Hematopoietic multipotent progenitor cell treated with erythropoietin and hydrocortisone succinate and interleukin-3 and kit ligand, for 4 days (in vitro differentiated cells): ENCODE measurements around the gene RBBP7.

Experiments
- DNase-seq: peaks from one replicate; pipeline ENCODE4 v3.0.0-alpha.2; 2015

RBBP7 gene

DNA sequence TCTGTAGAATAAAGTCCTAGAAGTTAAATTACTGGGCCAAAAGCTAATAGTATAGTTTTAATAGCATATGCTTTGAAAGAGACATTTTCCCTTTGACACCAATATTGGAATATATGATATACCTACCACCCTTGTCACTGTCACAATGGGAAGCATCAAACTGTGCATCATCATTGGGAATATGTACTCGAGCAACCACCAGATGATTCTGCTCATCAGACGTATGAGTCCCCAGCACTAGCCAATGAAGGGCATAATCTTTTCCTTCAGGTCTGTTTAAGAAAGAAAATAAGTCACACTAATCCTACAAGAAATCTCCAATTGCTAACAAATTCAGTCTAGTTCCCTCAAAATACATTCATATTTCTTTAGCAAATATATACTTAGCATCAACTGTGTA lies 7.3 kb downstream of the RBBP7 start:
- DNase-seq: no peak

DNA sequence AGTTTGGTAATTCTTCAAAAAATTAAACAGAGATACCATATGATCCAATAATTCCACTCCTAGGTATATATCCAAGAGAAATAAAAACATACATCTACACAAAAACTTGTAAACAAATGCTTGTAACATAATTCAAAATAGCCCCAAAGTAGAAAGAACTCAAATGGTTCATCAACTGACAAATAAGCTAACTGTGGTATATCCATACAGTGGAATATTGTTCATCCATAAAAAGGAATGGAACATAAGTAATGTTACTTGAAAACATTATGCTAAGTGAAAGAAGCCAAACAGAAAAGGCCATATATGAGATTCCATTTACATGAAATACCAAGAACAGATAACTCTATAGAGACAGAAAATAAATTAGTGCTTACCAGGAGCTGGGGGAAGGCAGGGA lies 13.4 kb downstream of the RBBP7 start:
- no peak for DNase-seq

DNA sequence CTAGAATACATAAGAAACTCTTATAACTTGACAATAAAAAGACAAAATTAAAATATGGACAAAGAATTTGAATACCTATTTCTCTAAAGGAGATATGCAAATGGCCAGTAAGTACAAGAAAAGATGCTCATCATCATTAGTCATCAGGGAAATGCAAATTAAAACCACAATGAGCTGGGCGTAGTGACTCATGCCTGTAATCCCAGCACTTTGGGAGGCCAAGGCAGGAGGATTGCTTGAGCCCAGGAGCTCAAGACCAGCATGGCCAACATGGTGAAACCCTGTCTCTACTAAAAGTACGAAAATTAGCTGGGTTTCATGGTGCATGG lies 14.1 kb downstream of the RBBP7 start:
- peak; percentile 33 for DNase-seq

DNA sequence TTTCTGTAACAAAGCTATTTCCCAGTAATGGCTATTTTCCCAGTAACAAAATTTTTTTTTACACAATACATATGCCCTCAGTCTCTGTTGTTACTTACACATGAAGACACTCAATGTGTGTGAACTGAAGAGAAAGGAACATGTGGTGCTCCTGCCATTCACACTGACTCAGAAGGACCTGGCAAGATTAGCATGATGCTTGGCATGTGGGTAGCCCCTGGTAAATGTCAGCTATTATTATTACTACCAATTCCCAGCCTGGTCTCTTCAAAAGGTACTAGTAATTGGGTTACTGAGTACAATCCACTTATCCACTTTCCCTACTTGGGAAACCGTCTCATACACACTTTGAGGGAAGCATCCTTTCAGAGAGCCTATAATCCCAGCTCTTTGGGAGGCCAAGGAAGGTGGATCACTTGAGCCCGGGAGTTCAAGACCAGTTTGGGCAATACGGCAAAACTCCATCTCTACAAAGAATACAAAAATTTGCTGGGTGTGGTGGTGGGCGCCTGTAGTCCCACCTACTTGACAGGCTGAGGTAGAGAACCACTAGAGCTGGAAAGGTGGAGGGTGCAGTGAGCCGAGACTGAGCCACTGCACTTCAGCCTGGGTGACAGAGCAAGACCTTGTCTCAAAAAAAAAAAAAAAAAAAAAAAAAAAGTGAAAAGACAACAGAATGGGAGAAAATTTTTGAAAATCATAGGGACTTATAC lies 14.6 kb downstream of the RBBP7 start:
- DNase-seq: no peak

DNA sequence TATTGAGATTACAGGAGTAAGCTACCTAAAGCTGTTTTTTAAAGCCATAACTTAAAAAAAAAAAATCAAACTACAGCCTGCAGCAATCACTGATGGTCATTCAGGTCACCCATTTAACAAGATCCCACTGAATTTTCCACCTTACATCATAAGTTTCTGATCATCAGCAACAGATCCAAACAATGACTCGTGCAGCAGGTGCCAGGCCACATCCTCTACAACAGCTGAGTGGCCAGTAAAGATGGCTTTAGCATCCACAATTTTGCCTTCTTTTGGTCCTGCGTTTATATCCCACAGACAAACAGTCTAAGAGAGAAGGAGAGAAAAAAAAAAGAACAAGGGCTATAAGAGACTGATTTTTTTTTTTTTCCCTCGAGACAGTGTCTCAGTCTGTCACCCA lies 16.6 kb downstream of the RBBP7 start:
- no peak for DNase-seq

DNA sequence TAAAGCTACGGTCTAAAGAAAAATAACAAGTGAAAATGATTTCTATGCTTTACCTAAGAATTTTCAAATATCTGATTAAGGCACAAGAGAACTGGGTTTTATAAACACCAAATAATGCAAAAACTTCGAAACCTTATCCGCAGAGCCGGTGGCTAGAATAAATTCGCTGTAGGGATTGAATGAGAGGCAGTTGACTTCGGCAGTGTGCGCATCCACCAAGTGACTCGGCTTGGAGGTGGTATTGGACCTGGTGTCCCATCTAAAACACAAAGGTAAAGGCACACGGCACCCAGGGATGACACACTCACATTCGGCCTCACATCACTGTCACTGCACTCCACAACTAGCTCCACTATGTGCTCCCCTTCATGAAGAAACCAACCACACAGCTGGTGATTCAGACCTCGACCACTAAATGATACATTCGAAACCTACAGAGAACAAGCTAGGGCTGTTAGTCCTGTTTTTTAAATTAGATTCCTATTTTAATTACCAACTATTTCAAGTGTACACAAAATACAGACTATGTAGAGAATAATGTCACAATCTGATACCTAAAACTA lies 17.5 kb downstream of the RBBP7 start:
- no peak for DNase-seq

DNA sequence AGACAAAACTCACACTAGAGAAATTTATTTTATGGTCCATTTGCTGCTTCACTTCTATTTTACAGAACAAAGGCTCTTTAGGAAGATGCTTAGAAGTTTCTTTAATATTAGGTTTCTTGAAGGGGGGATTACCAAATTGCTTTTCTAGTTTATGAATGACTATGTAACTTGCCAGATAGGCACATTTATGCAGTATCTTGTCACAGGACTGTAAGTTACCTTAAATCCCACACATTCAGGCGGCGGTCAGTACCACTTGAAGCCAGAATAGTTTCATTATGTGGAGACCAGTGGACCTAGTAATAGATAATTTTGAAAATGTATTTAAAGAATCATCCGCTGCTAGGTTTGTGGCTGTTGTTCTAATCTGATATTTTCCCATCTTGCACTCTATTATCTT lies 18.3 kb downstream of the RBBP7 start:
- no peak for DNase-seq

DNA sequence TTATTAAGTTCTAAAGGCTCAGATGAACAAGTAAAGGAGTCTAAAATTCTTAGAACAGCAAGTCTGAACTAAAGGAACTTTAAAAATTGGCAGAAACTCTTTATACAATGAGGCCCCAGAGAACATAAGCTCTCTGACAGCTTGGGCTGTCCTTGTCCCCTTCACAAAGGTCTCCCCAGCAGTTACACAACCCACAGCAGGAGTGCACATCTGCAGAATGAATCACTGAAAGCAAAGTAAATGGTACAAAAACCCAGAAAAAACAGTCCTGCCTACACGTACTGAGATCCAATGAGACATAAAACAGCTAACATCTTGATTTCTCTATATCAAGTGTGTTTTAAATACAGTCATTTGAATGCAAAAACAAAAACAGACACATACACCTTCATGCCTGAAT lies 18.7 kb downstream of the RBBP7 start:
- DNase-seq: no peak

DNA sequence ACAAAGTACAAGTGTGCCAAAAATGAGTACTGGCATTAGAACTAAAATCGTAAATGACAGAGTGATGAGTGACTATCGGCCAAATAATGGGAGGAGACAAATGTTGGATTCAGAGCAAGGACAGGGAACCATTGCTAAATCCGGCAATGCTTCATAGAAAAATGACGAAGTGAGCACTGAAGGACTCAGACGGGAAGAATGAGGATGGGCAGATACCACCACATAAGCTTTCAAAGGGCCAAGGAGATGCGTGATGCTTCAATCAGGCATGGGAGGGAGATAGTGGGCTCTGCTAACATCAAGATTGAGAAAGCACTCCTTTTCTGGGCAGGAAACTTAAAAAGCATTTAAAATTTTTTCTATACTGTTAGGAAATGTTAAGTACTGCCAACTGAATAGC lies 21.6 kb downstream of the RBBP7 start:
- DNase-seq: no peak

DNA sequence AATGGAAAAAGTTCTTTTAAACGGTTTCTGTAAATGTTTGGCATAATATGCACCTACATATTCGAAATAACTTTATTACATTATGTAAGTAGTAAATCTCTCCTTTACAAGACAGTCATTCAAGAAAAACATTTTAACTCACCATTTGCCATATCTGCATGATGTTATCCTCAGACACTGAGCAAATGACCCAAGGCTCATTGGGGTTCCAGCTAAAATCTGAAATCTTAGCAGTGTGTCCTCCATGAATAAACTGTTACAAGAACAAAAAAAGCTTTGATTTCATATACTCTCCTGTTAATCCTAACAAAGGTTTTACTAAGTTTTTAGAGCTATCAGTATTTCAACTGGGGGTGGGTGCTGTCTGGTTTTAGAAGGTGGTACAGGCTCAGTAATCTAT lies 24.5 kb downstream of the RBBP7 start:
- DNase-seq: no peak

DNA sequence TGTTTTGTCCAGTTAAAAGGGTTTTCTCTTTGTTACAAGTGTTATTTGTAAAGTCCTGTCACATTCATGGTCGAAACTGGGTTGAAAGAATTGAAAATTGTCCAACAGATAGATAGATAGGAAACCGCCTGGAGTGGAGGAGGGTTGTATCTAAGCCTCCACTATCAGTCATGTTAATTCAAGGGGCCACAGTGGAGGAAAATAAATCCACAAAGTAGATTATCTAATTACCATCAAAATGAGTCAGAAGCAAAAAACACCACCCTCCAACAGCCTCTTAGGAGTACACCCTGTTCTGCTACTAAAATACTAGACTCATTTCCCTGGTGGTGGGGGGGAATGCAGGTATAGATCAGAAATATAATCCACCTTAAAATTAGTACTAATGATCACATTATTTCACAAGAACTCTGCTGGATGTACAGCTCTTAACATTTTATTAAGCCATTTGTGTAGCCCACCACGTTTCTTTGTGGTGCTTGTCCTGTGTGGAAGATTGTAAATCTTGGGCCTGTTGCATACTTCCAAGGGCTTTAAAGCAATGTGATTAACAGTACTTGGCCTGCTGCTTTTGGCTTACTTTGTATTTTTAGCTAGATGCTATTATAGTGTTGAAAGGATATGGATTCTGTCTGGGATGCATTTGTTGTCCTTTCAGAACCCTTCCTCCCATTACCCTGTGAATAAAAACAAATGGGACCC lies 26.8 kb downstream of the RBBP7 start:
- peak; percentile 39 for DNase-seq

DNA sequence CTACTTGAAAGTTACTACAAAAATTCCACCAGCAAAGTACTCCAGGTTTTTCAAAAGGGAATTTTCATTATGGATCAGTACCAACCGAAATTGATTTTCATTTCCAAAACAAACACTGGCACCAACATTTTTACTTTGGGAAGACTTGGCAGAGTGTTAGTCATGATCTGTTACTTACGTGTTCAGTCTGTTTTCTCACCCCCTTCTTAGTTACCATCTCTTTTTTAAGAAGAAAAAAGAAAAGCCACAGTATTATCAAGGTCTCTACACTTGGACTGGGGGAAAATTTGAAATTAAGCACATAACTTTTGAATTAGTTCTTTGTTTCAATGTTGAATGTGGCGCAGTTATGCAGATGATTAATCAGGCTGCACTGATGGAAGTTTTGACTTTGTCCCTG lies 27.5 kb downstream of the RBBP7 start:
- no peak for DNase-seq

DNA sequence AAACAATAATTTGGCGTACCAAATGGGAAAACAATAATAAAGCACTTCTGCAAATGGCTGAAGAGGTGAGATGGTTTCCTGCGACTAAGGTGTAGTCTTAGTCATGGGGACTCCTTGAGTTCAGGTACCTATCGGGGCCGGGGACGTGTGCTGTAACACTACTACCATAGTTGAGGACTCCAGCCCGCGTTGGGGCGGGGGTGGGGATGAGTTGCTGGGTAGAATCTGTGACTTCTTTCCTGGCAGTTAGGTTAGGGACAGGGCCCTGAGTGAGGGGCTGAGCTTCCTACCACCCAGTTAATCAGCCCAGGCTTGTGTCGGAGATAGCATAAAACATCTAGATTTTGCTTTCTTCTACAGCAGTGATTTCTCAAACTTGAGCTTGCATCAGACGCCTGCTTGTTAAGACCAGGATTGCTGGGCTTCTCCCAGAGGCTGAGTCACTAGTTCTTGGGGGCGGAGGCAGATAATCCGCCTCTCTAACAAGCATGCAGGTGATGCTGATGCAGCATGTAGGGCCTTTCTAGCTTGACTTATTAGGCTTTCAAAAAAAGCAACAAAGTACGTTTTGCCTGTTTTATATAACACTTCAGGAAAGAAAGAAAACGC lies 30.2 kb downstream of the RBBP7 start:
- DNase-seq: peak; percentile 10

DNA sequence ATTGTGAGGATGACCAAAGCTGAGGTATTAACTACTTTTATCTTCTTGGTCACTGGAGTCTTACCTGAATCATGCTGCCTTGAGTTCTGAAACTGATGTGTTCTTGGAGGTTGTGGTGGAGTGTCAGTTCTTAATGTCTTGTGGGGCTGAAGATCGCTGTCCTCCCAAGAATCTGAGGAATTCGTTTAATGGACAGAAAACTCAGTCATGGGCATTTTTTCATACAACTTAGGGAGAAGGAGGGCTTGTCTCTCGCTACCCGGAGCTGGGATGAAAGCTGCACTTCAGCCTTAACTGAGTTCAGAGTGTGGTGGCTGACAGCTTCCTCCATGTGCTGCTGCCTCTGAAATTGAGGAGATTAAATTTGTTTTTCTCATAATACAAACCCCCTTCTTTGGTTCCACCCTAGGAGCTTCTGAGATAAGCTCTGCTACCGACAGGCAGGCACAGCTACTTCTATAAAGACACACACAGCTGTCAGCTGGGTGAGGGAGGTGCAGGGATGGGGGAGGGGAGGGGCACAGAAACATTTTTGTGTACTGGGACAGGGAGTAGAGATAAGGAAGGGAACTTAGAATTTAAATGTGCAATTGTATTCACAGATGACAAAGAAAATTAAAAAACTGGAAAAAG lies 30.8 kb downstream of the RBBP7 start:
- DNase-seq: peak; percentile 77

DNA sequence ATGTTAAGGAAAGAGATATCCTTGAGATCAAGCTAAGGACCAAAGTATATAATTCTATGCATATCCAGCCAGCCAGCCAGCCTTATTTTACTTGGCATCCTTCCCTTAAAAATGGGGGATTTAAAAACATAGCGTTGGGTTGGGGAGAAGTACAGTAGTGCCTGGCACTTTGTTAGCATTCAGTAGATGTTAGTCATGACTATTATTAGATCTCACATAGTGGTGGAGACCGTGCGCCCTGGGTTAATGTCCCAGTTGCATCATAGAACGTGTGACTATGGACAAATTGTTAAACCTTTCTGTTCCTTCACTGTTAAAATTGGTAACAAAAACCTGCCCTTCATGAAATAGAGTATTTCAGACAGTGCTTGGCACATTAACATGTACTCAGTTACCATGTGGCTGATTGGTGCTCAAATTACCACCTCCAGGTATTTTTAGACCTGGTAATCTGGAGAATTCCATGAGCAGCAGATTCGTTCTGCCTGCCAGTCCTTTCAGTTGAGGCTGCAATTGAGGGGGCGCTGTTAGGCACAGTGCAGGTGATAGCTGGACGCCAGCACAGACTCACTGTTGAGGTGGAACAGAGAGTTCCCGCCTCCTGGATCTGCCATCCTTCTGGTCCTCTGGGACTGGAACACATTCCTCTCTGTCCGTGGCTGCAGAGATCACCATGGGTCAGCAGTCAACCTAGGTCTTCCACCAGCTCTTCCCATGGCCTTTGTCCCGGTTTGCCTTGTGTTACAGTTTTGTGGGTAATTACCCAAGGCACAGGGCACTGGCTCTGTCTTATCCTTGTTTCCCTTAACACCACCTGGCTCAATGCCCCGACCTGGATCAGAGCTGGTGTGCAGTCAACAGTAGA lies 31.7 kb downstream of the RBBP7 start:
- no peak for DNase-seq

DNA sequence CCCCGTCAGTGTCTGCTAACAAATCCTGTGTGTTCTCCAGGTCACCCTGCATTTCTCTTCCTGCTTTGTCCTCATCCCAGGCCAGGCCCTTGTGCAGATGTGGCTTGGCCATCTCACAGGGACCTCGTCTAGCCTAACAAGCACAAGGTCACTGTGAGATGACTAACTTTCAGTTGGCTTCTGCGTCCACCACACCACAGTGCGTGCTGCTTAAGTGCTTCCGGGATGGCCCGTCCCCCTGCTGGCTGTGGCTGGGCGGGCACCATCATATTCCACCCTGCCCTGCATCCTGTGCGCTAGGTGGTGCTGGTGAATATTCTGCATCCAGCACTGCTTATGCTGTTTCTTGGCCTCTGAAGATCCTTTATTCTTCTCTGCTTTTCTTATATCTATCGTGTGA lies 33.8 kb downstream of the RBBP7 start:
- peak; percentile 68 for DNase-seq

DNA sequence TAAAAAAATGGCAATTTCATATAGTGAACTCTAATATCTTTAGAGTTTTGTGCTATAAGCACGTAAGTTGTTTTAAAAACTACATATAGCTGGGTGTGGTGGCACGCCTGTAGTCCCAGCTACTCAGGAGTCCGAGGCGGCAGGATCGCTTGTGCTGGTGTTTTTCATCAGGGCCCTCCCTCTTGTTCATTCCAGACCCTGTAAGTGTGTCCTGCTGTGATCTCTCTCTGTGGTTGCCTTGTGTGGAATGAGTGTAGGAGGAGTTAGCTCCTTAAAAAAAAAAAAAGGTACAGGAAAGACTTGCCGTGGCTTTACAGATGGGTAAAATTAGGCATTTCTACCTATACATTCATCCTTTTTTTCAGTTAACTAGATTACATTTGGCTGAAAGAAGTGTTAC lies 35.4 kb downstream of the RBBP7 start:
- no peak for DNase-seq

DNA sequence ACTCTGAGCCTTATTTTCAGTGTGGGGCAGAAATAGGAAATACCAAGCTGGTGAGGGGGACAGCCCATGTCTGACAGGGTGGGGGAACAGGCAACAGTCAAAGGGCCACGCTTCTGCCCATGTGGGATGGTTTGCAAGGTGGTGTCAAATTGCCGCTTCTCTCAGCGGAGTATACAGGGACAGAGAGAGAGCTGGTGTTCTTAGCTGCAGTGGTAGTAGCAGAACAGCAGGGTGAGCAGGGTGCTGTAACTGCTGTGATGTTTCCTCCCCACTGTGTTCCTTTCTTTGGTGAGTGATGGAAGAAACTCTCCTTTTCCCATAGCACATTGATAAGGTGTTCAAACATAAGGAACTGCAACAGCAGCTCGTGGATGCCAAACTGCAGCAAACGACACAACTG lies 37.9 kb downstream of the RBBP7 start:
- no peak for DNase-seq

DNA sequence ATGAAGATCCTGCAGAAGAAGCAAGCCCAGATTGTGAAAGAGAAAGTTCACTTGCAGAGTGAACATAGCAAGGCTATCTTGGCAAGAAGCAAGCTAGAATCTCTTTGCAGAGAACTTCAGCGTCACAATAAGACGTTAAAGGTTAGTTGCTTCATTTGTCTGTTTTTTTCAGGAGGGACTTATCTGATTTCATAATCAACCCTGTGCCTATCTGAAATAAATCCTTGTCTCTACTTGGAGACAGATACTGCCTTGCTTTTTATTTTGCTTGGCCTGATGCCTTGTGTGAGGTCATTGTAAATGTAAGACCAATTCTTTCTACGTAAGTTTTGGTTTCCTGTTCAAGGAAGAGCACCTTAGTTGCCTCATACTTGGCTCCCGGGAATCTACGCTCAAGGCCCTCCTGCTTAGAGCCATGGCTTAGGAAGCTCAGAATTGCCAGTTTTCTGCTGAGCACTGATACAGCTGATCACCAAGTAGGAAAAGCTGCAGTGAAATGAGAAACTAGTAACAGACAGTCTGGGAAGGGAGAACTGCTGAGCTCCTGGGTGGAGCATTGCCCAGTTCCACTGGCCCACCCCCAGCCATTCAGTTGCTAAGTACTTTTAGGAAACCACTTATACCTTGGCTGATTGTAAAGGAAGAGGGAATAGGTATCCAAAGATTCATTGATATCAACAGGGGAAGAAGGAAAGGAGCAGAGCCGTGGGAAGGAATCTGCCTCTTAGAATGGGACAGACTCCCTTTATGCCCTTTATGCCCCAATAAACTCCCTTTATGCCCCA lies 41.8 kb downstream of the RBBP7 start:
- DNase-seq: peak; percentile 40

DNA sequence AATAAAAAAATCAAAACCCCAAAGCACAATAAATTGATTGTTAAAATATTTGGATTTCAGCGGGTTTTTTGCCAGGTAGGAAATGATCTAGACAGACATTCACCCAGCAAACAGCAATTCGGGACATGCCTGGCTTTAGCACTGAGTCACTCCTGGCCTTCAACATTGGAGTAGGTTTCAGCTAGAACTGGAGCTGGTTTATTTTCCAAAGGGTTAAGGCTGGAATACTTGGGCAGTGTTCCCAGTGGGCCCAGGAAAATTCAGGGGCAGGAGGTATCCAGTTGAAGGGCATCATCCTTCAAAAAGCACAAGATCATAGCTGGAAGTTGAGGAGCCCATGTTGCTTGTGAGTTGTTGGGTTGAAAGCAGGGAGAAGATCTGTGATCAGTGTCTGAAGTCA lies 42.9 kb downstream of the RBBP7 start:
- no peak for DNase-seq

DNA sequence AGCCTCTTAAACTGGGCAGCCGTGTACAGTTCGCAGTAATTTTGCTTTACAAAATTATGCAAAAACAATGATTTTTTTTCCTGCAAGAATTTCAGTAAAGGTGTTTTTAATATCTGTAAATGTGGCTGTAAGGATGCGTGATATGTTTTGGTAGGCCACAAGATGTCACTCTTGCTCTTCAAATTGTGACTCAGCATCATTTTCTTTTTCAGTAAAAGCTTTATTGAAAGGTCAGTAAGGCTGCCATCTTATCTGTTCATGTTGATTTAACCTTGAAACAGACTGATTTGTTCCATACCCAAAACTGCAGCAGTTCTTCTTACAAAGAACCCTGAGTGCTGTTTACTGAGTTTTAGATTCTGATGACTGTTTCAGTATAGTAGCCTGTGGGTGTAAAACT lies 44.0 kb downstream of the RBBP7 start:
- peak; percentile 70 for DNase-seq
